Central memory CD8-positive, alpha-beta T cell (primary cell): ENCODE measurements around the gene POU4F1.

Source experiments
- ATAC-seq: fragments of 150-1000 bp; cut with Tn5 transposase; replicated peaks from 2 replicates; pipeline ENCODE4 v1.10.0; 2022; ENCODE audit warnings: mild to moderate bottlenecking, moderate FRiP score, moderate number of reproducible peaks; ENCODE audit not compliant: poor library complexity, severe bottlenecking; ENCODE audit errors: extremely low read depth
- DNase-seq, 2 donors: peaks; one replicate each; pipeline ENCODE4 v3.0.0; 2021; ENCODE audit warnings: low spot score in 2 of 2
- H3K27ac Mint-ChIP-seq: one replicate; pipeline ENCODE4 v1.8.0; 2022; ENCODE audit warnings: low read depth, mild to moderate bottlenecking, moderate library complexity, mixed read lengths
- H3K27me3 Mint-ChIP-seq: one replicate; pipeline ENCODE4 v1.8.0; 2022; ENCODE audit warnings: mixed read lengths
- H3K36me3 Mint-ChIP-seq: one replicate; pipeline ENCODE4 v1.8.0; 2022; ENCODE audit warnings: mild to moderate bottlenecking, moderate library complexity, mixed read lengths; ENCODE audit not compliant: insufficient read depth
- H3K4me1 Mint-ChIP-seq: one replicate; pipeline ENCODE4 v1.8.0; 2022; ENCODE audit warnings: mixed read lengths
- H3K4me3 Mint-ChIP-seq: one replicate; pipeline ENCODE4 v1.8.0; 2022; ENCODE audit warnings: mild to moderate bottlenecking, moderate library complexity, mixed read lengths
- H3K9me3 Mint-ChIP-seq: one replicate; pipeline ENCODE4 v1.8.0; 2022; ENCODE audit warnings: mixed read lengths

The POU4F1 gene

DNA sequence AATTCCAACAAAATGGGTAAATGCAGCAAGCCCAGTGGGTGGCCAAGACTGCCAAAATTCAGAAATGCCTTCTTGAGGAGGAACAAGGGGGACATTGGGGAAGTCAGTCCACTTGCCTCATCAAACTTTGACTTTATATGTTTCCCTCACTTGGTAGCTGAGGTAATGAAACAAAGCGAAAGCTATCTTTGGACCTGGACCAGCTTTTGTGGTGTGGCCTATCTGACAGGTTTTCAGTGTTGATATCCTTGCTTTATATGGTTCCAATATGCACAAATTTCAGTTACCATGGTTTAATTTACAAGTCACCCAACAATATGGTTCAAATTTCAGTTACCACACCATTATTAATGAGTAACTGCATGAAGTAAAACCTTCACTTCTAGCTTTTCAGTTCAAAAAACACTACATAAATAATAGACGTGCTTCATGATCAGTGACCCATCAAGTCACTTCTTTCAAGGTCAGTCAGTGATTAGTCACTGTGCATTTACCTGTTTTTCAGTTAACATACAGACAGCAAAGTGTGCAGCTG, 17.7 kb upstream of the POU4F1 start:
- H3K36me3 Mint-ChIP-seq: peaks cover 26% of the 10 kb centered on the region
- no peaks in the 10 kb centered on the region for H3K27me3 Mint-ChIP-seq
- peaks cover 11% of the 10 kb centered on the region for H3K4me1 Mint-ChIP-seq
- H3K4me3 Mint-ChIP-seq: no peak overlapping the region
- ATAC-seq (no peak), DNase-seq (no peak)
- no peak overlapping the region for H3K27ac Mint-ChIP-seq
- no peaks in the 10 kb centered on the region for H3K9me3 Mint-ChIP-seq

- DNase-seq (no peak), ATAC-seq (no peak)
- Mint-ChIP-seq H3K36me3 (peaks cover 29% of the 10 kb centered on the region), H3K4me3 (no peak overlapping the region), H3K27me3 (no peaks in the 10 kb centered on the region), H3K4me1 (no peaks in the 10 kb centered on the region), H3K27ac (no peak overlapping the region), H3K9me3 (no peaks in the 10 kb centered on the region)
Measured at GRCh38 chr13:78618411-78618810, 15.1 kb upstream of the POU4F1 start.

DNA sequence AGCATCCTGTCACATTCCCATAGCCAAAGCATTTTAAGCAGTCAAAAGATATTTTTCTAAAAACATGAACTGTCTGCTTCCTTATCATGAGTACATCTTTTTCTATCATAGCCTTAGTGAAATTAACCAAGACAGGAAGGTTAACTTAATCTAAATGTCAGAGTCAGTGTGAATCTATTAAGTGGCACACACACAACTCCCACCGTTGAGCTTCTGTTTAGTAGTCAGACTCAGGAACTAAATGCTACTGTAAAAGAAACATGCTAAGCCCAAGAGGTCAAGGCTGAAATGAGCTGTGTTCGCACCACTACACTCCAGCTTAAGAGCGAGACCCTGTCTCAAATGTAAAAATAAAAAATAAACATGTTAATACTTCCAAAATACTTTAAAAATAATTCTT, 7.7 kb upstream of the POU4F1 start:
- no peak for ATAC-seq
- Mint-ChIP-seq H3K9me3 (no peaks in the 10 kb centered on the region), H3K27ac (no peak overlapping the region), H3K4me1 (peaks cover 12% of the 10 kb centered on the region), H3K36me3 (peaks cover 13% of the 10 kb centered on the region), H3K27me3 (peaks cover 47% of the 10 kb centered on the region), H3K4me3 (no peak overlapping the region)
- DNase-seq: no peak

DNA sequence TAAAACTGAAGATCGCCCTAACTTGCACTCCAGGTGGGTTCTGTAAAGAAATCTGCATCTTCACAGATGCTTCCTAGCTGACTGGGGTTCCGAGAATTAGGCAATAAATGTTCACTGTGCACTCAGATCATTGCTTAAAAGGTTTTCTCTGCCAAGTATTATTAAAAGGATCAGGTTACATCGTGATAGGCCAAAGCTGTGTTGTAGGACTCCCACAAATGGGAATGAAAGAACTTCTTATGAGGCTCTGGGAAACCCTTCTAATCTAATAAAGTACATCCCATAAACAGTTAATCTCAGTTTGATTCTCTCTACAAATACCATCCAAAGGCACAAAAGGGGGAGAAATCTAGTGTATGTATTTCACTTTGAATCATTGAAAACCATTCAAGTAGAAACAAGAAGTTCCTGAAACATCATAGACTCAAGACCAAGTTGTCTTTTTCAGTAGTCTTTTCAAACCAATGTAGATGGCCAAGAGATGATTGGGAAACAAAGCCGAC, 7.1 kb upstream of the POU4F1 start:
- ATAC-seq (no peak), DNase-seq (no peak)
- Mint-ChIP-seq H3K36me3 (peaks cover 9% of the 10 kb centered on the region), H3K27ac (no peak overlapping the region), H3K4me3 (no peak overlapping the region), H3K9me3 (no peaks in the 10 kb centered on the region), H3K4me1 (peaks cover 12% of the 10 kb centered on the region), H3K27me3 (peaks cover 53% of the 10 kb centered on the region)

GRCh38 chr13:78609464-78610205, 6.3 kb upstream of the POU4F1 start:
- Mint-ChIP-seq H3K27me3 (peaks cover 61% of the 10 kb centered on the region), H3K4me3 (peak overlapping the region; percentile 71), H3K4me1 (peaks cover 16% of the 10 kb centered on the region), H3K9me3 (no peaks in the 10 kb centered on the region), H3K27ac (no peak overlapping the region), H3K36me3 (peaks cover 5% of the 10 kb centered on the region)
- no peak for DNase-seq
- no peak for ATAC-seq

DNA sequence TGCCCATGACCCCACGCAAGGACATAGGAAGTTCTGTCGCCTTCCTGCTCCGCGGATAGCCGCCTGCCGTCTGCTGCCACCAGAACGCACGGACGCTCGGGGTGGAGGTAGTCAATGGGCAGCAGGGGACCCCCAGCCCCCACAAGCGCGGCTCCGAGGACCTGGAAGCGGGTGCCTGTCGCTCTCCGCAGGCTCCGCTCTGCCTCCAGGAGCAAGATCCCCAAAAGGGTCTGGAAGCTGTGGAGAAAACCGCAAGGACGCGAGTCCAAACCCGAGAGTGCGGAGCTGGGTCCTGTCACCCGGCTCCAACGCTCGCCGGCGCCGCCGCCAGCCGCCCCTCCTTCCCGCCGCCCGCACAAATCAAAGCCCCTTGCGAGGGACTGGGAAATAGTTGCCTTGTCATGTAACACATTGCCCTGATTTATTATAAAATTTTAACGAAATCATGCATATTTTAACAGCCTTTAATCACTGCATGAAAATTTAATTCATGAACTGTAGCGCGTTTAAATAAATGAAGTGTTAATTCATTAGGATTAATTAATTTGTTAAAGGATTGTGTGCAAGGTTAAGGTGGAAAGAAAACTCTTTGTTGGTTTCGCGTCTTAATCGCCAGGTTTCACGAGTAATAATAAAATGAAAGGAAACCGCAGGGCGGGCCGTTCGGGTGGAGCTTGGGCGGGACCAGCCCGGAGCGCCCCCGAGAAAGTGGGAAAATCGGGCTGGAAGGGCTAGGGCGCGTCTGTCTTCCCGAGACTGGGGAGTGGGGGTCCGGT, 5.5 kb upstream of the POU4F1 start:
- H3K9me3 Mint-ChIP-seq: no peaks in the 10 kb centered on the region
- H3K4me3 Mint-ChIP-seq: peak overlapping the region; percentile 71
- ATAC-seq: peak; percentile 14
- peaks cover 23% of the 10 kb centered on the region for H3K4me1 Mint-ChIP-seq
- peaks cover 6% of the 10 kb centered on the region for H3K36me3 Mint-ChIP-seq
- peaks cover 69% of the 10 kb centered on the region for H3K27me3 Mint-ChIP-seq
- H3K27ac Mint-ChIP-seq: no peak overlapping the region
- DNase-seq: no peak

- no peak for ATAC-seq
- Mint-ChIP-seq H3K36me3 (peaks cover 9% of the 10 kb centered on the region), H3K4me3 (peak overlapping the region; percentile 57), H3K9me3 (no peaks in the 10 kb centered on the region), H3K27me3 (peaks cover 75% of the 10 kb centered on the region), H3K4me1 (peaks cover 29% of the 10 kb centered on the region), H3K27ac (no peak overlapping the region)
- no peak for DNase-seq
Measured at GRCh38 chr13:78608252-78608687, 4.9 kb upstream of the POU4F1 start.

GRCh38 chr13:78607409-78608251, 4.3 kb upstream of the POU4F1 start:
- Mint-ChIP-seq H3K27ac (no peak overlapping the region), H3K4me1 (peaks cover 33% of the 10 kb centered on the region), H3K36me3 (peaks cover 12% of the 10 kb centered on the region), H3K27me3 (peaks cover 81% of the 10 kb centered on the region), H3K9me3 (no peaks in the 10 kb centered on the region), H3K4me3 (no peak overlapping the region)
- ATAC-seq: no peak
- no peak for DNase-seq

DNA sequence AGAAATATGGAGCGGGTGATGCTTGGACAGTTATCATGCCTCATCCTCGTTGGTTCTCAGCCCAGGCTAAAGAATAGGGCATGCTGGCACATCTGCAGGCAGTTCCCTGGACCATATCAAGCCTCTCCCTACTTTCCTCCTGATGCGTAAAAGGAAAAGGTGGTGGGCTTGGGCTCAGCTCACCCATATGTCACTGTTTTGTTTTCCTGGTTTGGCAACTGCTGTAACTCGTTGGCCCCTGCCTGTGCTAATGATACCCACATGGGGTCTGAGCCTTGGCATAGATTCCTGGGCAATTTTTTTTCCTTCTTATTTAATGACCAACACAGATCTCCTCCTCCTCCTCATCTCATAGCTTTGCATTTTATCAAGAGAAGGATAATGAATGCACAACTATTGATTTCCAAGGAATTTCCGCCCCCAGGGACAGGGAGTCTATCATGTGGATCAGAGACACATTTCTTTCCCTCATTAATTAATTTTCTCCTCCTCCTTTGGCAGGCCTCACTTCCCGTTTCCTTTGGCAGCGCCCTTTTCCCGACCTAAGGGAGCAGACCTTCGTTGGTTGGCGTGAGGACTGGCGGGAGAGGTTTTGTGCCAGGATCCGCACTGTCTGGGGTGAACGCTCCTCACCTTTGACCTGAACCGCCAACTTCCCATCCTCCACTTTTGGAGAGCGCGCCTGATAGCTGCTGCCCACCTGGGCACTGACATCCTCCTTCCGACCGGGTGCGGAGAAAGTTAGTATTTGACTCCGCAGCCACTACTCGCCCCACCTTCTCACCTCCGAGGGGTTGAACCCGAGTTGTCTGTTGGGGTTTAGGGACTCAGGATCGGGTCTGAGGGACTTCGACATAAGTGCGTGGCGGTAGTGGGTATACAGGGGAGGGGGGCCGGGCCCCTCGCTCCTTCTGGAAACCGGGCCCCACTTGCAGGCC, 3.4 kb upstream of the POU4F1 start:
- no peak overlapping the region for H3K4me3 Mint-ChIP-seq

GRCh38 chr13:78604782-78605611, 1.6 kb upstream of the POU4F1 start:
- Mint-ChIP-seq H3K27ac (no peak overlapping the region), H3K27me3 (peaks cover 99% of the 10 kb centered on the region), H3K36me3 (peaks cover 20% of the 10 kb centered on the region), H3K4me1 (peaks cover 39% of the 10 kb centered on the region), H3K9me3 (no peaks in the 10 kb centered on the region), H3K4me3 (no peak overlapping the region)
- ATAC-seq: no peak
- DNase-seq: no peak

More for the DNA sequence above, 3.4 kb upstream of the POU4F1 start:
- H3K27ac Mint-ChIP-seq: no peak overlapping the region
- DNase-seq (no peak), ATAC-seq (no peak)
- H3K27me3 Mint-ChIP-seq: peaks cover 89% of the 10 kb centered on the region
- H3K9me3 Mint-ChIP-seq: no peaks in the 10 kb centered on the region
- peaks cover 39% of the 10 kb centered on the region for H3K4me1 Mint-ChIP-seq
- peaks cover 17% of the 10 kb centered on the region for H3K36me3 Mint-ChIP-seq
